ENCODE results near the gene PAPPA2. TPM values are rescaled to one million over a fixed set of nuclear protein-coding genes. Genes with fewer than 3 reads are reported as not detected.
A peak's percentile ranks its signal among the peaks of the same experiment; 100 is the strongest.

PAPPA2 gene
- total RNA-seq, 1 donor from 2014 or later: 0.25 TPM

- no peak for DNase-seq (ENCODE audit: low spot score in 2 of 2, unreplicated experiment in 2 of 2)
- TF ChIP-seq CTCF (IDR thresholded peaks at IDR 0.05; ENCODE audit: unreplicated experiment): no peak
- no peak overlapping the region for H3K4me3 Mint-ChIP-seq
- peaks cover 12% of the 10 kb centered on the region for H3K4me1 Mint-ChIP-seq
- H3K36me3 Mint-ChIP-seq: no peaks in the 10 kb centered on the region
- H3K9me3 Mint-ChIP-seq: no peaks in the 10 kb centered on the region
- no peaks in the 10 kb centered on the region for H3K27me3 Mint-ChIP-seq (ENCODE audit: low read depth)
- H3K27ac Mint-ChIP-seq: peak overlapping the region; percentile 37
Observed at GRCh38 chr1:176829261-176829660, 366.3 kb downstream of the PAPPA2 start.

GRCh38 chr1:176831150-176831549, 368.2 kb downstream of the PAPPA2 start:
- no peak overlapping the region for H3K27ac Mint-ChIP-seq
- H3K27me3 Mint-ChIP-seq (ENCODE audit: low read depth): no peaks in the 10 kb centered on the region
- no peaks in the 10 kb centered on the region for H3K36me3 Mint-ChIP-seq
- no peak for TF ChIP-seq CTCF (IDR thresholded peaks at IDR 0.05; ENCODE audit: unreplicated experiment)
- no peak for DNase-seq (ENCODE audit: low spot score in 2 of 2, unreplicated experiment in 2 of 2)
- peaks cover 12% of the 10 kb centered on the region for H3K4me1 Mint-ChIP-seq
- no peak overlapping the region for H3K4me3 Mint-ChIP-seq
- no peaks in the 10 kb centered on the region for H3K9me3 Mint-ChIP-seq

GRCh38 chr1:176837708-176838107, 374.7 kb downstream of the PAPPA2 start:
- H3K36me3 Mint-ChIP-seq: no peaks in the 10 kb centered on the region
- no peaks in the 10 kb centered on the region for H3K9me3 Mint-ChIP-seq
- H3K27me3 Mint-ChIP-seq (ENCODE audit: low read depth): peaks cover 2% of the 10 kb centered on the region
- no peak overlapping the region for H3K27ac Mint-ChIP-seq
- no peak overlapping the region for H3K4me3 Mint-ChIP-seq
- no peaks in the 10 kb centered on the region for H3K4me1 Mint-ChIP-seq
- no peak for TF ChIP-seq CTCF (IDR thresholded peaks at IDR 0.05; ENCODE audit: unreplicated experiment)
- no peak for DNase-seq (ENCODE audit: low spot score in 2 of 2, unreplicated experiment in 2 of 2)

GRCh38 chr1:176838276-176838995, 375.5 kb downstream of the PAPPA2 start:
- H3K4me1 Mint-ChIP-seq: no peaks in the 10 kb centered on the region
- H3K27ac Mint-ChIP-seq: no peak overlapping the region
- no peak for TF ChIP-seq CTCF (IDR thresholded peaks at IDR 0.05; ENCODE audit: unreplicated experiment)
- peaks cover 2% of the 10 kb centered on the region for H3K27me3 Mint-ChIP-seq (ENCODE audit: low read depth)
- DNase-seq (ENCODE audit: low spot score in 2 of 2, unreplicated experiment in 2 of 2): no peak
- no peaks in the 10 kb centered on the region for H3K36me3 Mint-ChIP-seq
- no peak overlapping the region for H3K4me3 Mint-ChIP-seq
- no peaks in the 10 kb centered on the region for H3K9me3 Mint-ChIP-seq

GRCh38 chr1:176839216-176839615, 376.2 kb downstream of the PAPPA2 start:
- TF ChIP-seq CTCF (IDR thresholded peaks at IDR 0.05; ENCODE audit: unreplicated experiment): no peak
- no peaks in the 10 kb centered on the region for H3K4me1 Mint-ChIP-seq
- no peak overlapping the region for H3K27ac Mint-ChIP-seq
- DNase-seq (ENCODE audit: low spot score in 2 of 2, unreplicated experiment in 2 of 2): no peak
- peaks cover 2% of the 10 kb centered on the region for H3K27me3 Mint-ChIP-seq (ENCODE audit: low read depth)
- H3K9me3 Mint-ChIP-seq: no peaks in the 10 kb centered on the region
- H3K4me3 Mint-ChIP-seq: no peak overlapping the region
- no peaks in the 10 kb centered on the region for H3K36me3 Mint-ChIP-seq

Measured in mesothelial cell of epicardium (in vitro differentiated cells).